HG03196 (cell line): ENCODE results near the gene SLFN5.
"Not testable (repeated sequence)": the region's sequence is repeated elsewhere in the genome, so short reads cannot be mapped to it uniquely, and the experiment has no call there.

ENCODE experiments used
- ATAC-seq: cut with Tn5 transposase; IDR thresholded peaks from one replicate; pipeline ENCODE4 v1.9.1; 2021; ENCODE audit not compliant: unreplicated experiment

The SLFN5 gene

DNA sequence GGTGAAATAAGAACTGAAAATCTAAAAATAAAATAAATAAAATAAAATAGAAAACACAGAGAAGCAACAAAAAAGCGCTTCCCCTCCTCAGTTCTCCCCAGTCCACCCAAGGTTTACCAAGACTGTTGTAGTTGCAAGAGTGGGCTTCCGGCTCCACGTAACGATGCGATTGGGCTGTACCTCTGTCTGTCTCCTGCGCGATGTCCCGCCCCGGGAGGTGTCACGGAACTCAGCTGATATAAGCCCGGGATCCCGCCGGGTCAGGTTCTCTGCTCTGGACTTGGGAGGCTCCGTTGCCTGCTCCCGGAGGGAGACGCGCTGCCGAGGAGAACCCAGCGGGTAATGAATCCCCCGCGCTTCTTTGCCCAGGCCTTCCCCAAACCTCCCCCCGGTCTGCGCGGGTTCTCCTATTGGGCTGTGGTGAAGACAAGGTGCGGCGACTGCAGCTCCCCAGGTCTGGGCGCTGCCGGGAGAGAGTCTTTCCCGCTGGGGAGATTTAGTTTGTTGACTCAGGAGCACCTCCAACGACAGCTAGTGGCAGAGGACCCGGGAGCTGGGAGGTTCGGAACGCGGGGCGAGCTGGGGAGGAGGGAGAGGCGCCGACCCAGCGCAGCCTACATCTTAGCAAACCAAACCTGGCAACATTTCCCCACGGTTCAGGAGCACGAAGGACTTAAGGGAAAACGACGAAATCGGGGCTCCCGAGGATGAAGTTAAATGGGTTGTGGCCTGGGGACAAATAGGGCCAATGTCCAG is at the start of gene SLFN5:
Gene SLFN5 (plus strand): TSS at position 268 of the 756 bp plus-strand sequence. CDS start 15,619 bp downstream, outside the sequence.
- ATAC-seq, result peak; percentile 56

DNA sequence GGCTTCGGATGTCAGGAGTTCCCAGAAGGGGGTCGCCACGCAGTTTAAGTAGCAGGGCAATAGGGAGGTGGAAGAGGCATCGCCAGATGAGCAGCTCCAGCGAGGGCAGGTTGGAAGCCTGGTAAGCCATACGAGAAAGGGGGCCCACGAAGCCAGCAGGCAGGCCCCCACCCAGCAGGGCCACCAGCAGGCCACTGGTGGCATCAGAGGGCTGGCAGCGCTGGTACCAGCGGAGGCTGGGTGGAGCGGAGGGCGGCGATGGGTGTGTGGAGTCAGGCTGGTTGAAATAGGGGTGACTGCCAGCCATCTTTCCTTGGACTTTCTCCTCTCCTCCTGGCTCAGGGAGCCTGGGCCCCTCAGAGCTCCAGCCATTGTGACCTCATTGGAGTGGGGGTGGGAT is 48.9 kb upstream of the SLFN5 start, which contains the start of gene SLC35G3:
Gene SLC35G3 (minus strand): TSS at position 393 of the 400 bp plus-strand sequence. CDS start 86 bp downstream, at position 307.
- ATAC-seq, result not testable (repeated sequence)

DNA sequence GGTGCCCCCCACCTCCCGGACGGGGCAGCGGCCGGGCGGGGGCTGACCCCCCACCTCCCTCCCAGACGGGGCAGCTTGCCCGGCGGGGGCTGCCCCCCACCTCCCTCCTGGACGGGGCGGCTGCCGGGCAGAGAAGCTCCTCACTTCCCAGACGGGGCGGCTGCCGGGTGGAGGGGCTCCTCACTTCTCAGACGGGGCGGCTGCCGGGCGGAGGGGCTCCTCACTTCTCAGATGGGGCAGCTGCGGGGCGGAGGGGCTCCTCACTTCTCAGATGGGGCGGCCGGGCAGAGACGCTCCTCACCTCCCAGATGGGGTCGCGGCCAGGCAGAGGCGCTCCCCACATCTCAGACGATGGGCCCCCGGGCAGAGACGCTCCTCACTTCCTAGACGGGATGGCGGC is 47.8 kb upstream of the SLFN5 start:
- ATAC-seq, result not testable (repeated sequence)

DNA sequence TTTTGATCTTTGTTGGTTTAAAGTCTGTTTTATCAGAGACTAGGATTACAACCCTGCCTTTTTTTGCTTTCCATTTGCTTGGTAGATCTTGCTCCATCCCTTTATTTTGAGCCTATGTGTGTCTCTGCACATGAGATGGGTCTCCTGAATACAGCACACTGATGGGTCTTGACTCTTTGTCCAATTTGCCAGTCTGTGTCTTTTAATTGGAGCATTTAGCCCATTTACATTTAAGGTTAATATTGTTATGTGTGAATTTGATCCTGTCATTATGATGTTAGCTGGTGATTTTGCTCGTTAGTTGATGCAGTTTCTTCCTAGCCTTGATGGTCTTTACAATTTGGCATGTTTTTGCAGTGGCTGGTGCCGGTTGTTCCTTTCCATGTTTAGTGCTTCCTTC is 40.3 kb upstream of the SLFN5 start:
- not testable (repeated sequence) for ATAC-seq

DNA sequence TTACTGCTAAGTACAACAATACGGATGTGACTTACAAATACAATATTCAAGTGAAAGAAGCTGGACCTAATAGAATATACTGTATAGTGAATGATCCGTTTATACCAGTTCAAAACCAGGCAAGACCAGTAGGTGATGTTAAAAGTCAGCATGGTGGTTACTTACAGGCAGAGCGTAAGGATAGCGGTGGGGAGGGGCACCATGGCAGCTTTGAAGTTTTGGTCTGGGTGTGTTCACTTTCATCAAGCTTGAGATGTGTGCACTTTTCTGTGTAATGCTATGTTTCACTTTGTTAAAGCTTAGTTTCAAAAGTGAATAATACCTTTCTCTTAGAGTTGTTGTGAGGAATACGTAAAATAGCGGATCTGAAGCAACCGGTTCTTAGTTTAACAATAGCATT is 32.1 kb upstream of the SLFN5 start:
- no peak for ATAC-seq

DNA sequence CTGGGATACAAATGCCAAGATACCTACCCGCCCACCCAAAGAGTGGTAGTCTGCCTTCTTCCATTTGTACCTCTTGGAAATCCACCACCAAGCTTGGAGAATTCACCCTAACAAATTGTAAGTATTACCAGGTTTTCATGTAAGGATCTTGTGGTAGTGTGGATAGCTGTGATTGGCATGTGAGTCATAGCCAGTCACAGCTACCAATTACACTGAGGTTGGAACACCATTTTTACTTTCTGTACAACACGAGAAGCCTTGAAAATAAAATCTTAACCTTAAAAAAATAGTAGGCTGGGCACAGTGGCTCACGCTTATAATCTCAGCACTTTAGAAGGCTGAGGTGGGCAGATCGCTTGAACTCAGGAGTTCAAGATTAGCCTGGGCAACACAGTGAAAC is 30.2 kb upstream of the SLFN5 start:
- no peak for ATAC-seq

DNA sequence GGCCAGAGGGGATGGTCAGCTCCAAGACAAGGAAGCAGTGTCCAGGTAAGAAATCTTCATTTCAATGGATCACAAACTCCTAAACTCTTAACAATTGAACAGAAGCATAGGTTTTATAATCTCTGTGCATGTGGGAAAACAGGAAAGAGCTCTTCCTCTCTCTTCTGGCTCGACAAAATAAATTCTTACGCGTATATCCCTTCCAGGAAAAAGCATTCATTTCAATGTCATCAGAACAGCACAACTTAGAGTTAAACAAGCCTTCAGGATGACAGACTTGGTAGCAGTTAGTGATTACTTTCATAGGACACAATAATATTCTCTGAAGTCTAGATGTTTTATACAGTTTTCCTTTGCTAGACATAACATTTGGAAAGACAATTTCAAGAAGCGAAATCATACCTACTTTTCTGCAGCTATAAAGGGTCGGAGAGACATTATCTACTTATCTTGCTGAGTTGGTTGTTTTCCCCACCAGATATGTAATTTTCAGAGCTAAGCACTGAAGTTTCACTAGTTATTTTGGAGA is 29.4 kb upstream of the SLFN5 start:
- no peak for ATAC-seq

DNA sequence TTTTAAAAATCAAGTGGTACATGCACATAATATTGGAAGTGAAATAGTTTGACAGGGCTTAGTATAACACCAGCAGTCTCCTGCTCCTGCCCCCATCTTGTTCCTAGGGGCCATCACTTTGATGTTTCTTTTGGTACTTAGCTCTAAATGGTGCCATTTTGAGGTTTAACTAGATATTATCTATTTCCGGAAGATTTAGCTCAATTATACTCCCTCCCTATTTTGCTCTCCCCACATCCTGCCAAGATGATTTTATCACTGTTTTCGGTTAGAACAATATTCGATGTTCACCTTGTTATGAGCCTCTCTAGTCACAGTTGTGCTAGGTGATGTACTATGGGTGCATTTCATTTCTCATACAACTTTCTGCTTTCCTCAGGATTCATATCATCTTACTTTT is 28.7 kb upstream of the SLFN5 start:
- ATAC-seq, result no peak

DNA sequence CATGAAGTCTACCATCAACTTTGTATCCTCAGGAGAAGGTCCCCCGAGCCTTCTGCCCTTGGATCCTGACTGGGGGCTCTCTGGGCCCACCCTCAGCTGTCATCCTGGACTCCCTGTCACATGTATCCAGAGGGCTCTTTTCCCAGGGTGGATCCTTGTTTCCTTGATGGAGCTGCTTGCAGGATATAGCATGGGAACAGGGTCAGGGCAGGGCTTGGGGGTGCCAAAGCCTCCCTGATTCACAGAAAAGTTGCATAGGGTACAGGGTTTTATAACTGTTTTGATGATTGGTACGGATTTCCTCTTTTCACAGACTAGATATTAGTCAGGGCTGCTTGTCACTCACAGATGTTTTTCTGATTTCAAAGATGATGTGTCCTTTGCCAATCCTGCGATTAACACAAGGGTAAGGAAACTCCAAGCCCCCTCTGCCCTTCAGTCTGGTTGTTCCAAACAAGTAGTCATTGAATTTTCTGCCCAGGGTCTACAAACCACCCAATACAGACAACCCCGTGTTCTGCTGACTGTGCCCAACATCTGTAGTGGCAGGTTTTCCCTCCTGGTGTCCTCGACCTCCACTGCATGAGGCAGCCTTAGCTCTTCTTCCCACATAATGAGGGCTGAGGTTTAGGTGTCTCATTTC is 28.1 kb upstream of the SLFN5 start:
- ATAC-seq, result no peak

DNA sequence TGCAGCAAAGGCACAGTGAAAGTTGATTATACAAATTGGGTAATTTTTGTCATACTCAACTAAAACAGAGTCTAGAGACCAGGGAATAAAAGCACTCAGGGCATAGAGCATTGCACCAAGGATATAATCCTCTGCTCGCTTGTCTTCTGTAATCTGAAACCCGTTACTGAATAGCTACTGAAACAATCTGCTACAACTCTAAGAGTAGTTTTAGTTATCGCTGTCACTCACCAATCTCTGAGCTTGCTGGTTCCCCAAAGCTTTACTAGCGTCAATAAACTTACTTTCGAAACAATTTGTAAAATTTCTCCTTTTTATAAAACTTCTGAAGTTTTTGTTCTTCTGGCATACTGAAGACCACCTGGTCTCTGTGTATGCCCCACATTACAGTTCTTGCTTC is 25.8 kb upstream of the SLFN5 start:
- ATAC-seq, result no peak

DNA sequence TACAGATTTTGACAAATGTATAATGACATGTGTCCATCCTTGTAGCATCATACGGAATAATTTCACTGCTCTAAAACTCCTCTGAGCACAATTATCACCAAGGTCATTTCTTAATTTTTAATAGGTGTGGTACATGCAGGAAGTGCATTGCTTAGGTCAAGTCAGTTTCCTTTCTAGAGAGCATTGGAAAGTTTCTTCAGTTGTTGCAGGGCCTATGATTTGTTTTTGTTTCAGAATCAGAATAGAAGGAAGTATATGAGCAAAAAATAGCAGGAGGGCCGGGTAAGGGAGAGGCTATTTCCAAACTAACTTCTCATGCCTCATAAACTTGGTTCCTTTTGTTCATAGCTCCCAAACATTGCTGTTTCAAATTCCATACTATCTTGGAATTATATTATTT is 24.0 kb upstream of the SLFN5 start:
- ATAC-seq, result no peak

DNA sequence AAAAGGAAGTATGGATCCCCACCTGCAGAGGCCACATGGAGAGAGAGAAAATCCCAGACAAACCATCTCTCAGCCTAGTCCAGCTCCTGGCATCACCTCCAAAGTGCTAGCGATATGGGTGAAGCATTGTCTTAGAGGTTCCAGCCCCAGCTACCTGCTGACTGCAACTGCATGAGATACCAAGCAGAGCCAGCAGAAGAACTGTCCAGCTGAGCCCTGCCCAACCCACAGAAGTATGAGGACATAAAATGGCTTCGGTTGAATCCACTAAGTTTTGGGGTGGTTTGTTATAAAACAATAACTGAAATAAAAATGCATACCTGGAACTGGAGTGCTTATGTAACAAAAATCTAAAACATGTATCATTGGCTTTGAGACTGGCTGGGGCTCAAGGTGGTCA is 20.4 kb upstream of the SLFN5 start:
- ATAC-seq, result no peak

DNA sequence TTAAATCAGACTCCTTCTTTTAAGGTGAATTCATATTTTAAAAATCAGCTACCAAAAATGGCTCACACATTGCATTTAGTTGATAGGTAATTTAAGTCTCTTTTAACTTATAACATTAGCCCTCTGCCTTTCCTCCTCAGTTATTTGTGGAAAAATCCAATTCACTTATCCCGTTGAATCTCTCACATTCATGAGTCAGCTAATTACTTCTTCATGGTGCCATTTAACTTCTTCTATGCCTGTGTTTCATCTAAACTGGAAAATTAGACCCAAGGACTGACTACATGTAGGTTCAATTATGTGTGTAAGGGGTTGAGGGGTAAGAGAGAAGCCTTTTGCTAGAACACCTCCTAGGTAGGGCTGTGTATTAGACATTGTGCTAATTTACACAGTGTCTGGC is 18.4 kb upstream of the SLFN5 start:
- ATAC-seq, result no peak

DNA sequence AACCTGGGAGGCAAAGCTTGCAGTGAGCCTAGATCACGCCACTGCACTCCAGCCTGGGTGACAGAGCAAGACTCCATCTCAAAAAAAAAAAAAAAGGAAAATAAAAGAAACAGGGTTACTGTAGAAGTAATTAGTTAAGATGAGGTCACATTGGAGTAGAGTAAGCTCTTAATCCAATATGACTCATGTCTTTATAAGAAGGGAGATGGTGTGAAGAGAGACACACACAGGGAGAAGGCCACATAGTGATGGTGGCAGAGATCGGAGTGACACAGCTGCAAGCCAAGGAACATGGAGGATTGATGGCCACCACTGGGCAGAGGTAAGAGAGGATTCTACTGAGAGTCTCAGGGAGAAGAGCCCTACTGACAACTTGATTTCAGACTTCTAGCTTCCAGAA is 15.3 kb upstream of the SLFN5 start:
- no peak for ATAC-seq

DNA sequence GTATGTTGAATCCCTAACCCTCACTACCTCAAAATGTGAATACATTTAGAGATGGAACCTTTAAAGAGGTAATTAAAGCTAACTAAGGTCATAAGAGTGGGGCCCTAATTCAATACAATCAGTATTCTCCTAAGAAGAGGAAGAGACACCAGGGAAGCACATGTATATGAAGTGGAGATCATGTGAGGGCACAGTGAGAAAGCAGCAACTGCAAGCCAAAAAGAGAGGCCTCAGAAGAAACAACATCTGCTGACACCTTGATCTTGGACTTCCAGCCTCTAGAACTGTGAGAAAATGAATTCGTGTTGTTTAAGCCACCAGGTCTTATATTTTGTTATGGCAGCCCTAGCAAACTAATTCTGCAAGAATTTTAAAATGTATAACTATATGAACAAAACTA is 13.2 kb upstream of the SLFN5 start:
- ATAC-seq, result no peak

DNA sequence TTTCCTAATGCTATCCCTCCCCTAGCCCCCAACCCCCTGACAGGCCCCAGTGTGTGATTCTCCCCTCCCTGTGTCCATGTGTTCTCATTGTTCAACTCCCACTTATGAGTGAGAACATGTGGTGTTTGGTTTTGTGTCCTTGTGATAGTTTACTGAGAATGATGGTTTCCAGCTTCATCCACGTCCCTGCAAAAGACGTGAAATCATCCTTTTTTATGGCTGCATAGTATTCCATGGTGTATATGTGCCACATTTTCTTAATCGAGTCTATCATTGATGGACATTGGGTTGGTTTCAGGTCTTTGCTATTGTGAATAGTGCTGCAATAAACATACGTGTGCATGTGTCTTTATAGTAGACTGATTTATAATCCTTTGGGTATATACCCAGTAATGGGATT is 8.6 kb upstream of the SLFN5 start:
- ATAC-seq, result not testable (repeated sequence)

DNA sequence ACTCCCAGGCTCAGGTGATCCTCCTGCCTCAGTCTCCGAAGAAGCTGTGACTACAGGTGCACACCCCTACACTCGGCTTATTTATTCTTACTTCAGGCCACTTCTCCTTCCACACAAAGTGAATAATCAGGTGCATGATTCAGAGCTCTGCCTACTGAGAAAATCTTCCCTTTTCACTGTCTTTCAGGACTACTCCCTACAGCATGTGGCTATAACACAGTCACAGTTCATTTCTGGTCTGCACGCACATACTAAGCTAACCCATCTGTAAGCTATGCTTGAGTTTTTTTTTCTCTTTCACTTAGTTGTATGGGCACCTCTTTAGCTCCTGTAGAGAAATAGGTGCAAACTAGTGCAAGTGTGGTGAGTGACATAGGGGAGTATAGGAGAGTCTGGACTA is 7.6 kb upstream of the SLFN5 start:
- no peak for ATAC-seq

DNA sequence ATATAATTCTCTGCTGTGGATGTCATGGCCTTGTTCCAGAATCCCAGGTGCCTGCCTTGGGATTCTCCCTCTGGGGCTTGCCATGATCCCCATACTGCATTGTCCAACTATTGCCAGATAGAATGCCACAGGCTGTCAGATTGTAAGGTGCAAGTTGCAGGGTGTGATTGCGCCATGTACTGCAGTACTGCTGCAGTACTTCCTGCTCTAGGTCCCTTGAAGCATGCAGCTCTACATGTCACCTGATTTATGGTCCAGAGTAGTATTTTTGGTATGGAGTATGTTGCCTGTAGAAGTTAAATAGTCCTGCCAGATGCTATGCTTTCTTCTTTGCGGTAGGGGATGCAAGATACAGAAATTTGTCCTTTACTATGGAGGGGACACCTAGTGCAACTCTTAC is 7.0 kb upstream of the SLFN5 start:
- no peak for ATAC-seq

DNA sequence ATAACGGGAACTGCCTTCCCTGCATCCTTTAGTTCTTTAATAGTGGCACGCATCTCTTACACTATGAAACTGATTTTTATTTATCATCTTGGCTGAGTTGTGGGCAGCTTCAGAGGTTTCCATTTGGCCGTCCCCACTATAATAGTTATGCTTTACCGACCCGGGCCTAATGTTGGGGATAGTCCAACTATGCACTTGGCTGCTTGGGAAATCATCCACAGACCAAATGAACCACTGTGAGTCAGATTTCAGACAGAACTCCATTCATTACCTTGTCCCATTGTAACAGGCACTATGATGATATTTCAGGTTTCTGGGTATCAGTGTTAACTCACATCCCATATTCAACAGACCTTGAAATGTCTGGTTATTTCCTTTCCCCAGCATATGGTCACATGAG is 6.1 kb upstream of the SLFN5 start:
- no peak for ATAC-seq

DNA sequence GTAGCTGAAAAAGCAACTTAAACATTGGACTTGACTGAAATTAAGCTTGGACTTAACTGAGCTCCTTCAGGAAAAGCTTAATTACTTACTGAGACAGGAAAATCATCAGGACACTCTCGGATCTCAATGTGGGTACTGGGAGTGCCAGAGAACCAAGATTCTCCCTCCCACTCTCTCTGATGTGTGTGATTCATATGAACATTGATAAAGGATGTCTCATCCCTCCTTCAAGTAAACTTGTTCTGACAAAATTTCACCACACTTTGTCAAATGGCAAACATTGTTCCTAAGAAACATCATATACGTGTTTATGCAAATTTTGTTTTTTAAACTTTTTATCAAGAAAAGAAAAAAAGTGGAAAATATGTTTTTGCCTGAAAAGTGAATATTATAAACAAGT is 4.1 kb upstream of the SLFN5 start:
- ATAC-seq, result no peak

DNA sequence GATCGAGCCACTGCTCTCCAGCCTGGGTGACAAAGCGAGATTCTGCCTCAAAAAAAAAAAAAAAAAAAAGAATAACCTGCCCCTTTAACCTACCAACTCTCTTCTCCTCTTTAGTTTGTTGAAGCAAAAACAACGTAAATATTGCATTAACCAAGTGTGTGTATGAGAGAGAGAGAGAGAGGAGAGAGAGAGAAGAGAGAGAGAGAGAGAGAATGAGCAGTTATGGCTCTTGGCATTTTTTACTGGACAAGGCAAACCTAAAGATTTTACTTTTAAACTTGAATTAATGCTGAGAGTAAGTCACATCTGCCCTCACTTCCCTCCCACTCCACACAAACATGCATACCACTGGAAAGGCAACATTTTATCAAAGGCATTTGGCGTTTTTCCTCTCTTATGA is 3.0 kb upstream of the SLFN5 start:
- no peak for ATAC-seq

DNA sequence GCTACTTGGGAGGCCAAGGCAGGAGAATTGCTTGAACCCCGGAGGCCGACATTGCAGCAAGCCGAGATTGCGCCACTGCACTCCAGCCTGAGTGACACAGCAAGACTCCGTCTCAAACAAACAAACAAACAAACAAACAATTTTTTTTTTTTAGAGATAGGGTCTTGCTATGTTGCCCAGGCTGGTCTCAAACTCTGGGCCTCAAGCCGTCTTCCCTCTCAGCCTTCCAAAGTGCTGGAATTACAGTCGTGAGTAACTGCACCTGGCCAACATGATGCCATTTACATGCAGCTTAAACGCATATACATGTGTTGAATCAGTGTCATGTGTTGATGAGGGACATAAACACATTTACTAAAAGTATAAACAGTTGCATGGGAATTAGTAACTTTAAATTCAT is 2.0 kb upstream of the SLFN5 start:
- no peak for ATAC-seq
